Breast epithelium (tissue), 3 donors: ENCODE measurements around the gene SPARC.
"Not testable (repeated sequence)": the region's sequence is repeated elsewhere in the genome, so short reads cannot be mapped to it uniquely, and the experiment has no call there.

Experiments used
- POLR2A ChIP-seq: fragments of 450-650 bp; IDR thresholded peaks from one replicate; pipeline ENCODE4 v1.6.1; 2016; ENCODE audit warnings: antibody characterized with exemption, mild to moderate bottlenecking, moderate library complexity
- POLR2AphosphoS5 ChIP-seq, 3 donors: sonication (generic); formaldehyde crosslinking; IDR thresholded peaks; one replicate each; pipeline ENCODE4 v1.6.1; 2017; ENCODE audit warnings: antibody characterized with exemption in 3 of 3
- TF ChIP-seq, protein P1 (sequence below), 3 donors: fragments of 450-650 bp; IDR thresholded peaks; one replicate each; pipeline ENCODE4 v1.5.1; 2016 to 2017; ENCODE audit warnings: antibody characterized with exemption in 3 of 3, mild to moderate bottlenecking in 3 of 3, moderate library complexity in 3 of 3

GRCh38 chr5:151698081-151698480 lies 11.4 kb upstream of the SPARC start:
- TF ChIP-seq POLR2A; POLR2AphosphoS5 (IDR thresholded peaks at IDR 0.05): not testable (repeated sequence)
- TF ChIP-seq, protein P1, sequence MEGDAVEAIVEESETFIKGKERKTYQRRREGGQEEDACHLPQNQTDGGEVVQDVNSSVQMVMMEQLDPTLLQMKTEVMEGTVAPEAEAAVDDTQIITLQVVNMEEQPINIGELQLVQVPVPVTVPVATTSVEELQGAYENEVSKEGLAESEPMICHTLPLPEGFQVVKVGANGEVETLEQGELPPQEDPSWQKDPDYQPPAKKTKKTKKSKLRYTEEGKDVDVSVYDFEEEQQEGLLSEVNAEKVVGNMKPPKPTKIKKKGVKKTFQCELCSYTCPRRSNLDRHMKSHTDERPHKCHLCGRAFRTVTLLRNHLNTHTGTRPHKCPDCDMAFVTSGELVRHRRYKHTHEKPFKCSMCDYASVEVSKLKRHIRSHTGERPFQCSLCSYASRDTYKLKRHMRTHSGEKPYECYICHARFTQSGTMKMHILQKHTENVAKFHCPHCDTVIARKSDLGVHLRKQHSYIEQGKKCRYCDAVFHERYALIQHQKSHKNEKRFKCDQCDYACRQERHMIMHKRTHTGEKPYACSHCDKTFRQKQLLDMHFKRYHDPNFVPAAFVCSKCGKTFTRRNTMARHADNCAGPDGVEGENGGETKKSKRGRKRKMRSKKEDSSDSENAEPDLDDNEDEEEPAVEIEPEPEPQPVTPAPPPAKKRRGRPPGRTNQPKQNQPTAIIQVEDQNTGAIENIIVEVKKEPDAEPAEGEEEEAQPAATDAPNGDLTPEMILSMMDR (IDR thresholded peaks at IDR 0.05): not testable (repeated sequence)
